ENCODE measurements around the gene FBXW2. TPM values are rescaled to one million over a fixed set of nuclear protein-coding genes. Genes with fewer than 3 reads are reported as not detected.

FBXW2 gene
- total RNA-seq, 1 experiment from 2014 or later: 68.5 TPM

GRCh38 chr9:120724757-120725400 is 68.3 kb downstream of the FBXW2 start:
- DNase-seq (ENCODE audit: low spot score): no peak
- no peaks in the 10 kb centered on the region for H3K27me3 ChIP-seq (replicated peaks; ENCODE audit: insufficient read depth, low read depth, low read length, poor library complexity)
- ChIA-PET CTCF (no interaction called here), POLR2A (ENCODE audit: low non-redundant PET) (no interaction called here)
- no peak overlapping the region for H3K4me3 ChIP-seq (ENCODE audit: low read depth, low read length, poor library complexity, severe bottlenecking)
- intact Hi-C loops (cut with micrococcal nuclease; ENCODE audit: unreplicated experiment): no loop called here
- no peaks in the 10 kb centered on the region for H3K4me1 ChIP-seq (ENCODE audit: insufficient read depth, low read length, poor library complexity, severe bottlenecking)
- H3K27ac ChIP-seq (ENCODE audit: low read depth, low read length, poor library complexity, severe bottlenecking): no peak overlapping the region
- no peak for TF ChIP-seq EZH2 (IDR thresholded peaks at IDR 0.05; ENCODE audit: borderline replicate concordance, low read depth, low read length, poor library complexity, severe bottlenecking)
- TF ChIP-seq CTCF (conservative IDR thresholded peaks at IDR 0.05; ENCODE audit: low read depth, low read length): no peak
- no peaks in the 10 kb centered on the region for H3K36me3 ChIP-seq (ENCODE audit: insufficient read depth, low read length, poor library complexity, severe bottlenecking)
- no TSS peak for BruUV-seq (replicated peaks)
- H3K9me3 ChIP-seq (ENCODE audit: low read depth, low read length, poor library complexity, severe bottlenecking): no peaks in the 10 kb centered on the region

- Histone ChIP-seq H3K4me3 (ENCODE audit: low read depth, low read length, poor library complexity, severe bottlenecking) (no peak overlapping the region), H3K9me3 (ENCODE audit: low read depth, low read length, poor library complexity, severe bottlenecking) (no peaks in the 10 kb centered on the region), H3K4me1 (ENCODE audit: insufficient read depth, low read length, poor library complexity, severe bottlenecking) (no peaks in the 10 kb centered on the region), H3K27me3 (replicated peaks; ENCODE audit: insufficient read depth, low read depth, low read length, poor library complexity) (no peaks in the 10 kb centered on the region), H3K36me3 (ENCODE audit: insufficient read depth, low read length, poor library complexity, severe bottlenecking) (no peaks in the 10 kb centered on the region), H3K27ac (ENCODE audit: low read depth, low read length, poor library complexity, severe bottlenecking) (no peak overlapping the region)
- intact Hi-C loops (cut with micrococcal nuclease; ENCODE audit: unreplicated experiment): no loop called here
- BruUV-seq (replicated peaks): no TSS peak
- ChIA-PET CTCF (no interaction called here), POLR2A (ENCODE audit: low non-redundant PET) (no interaction called here)
- TF ChIP-seq EZH2 (IDR thresholded peaks at IDR 0.05; ENCODE audit: borderline replicate concordance, low read depth, low read length, poor library complexity, severe bottlenecking) (no peak), CTCF (conservative IDR thresholded peaks at IDR 0.05; ENCODE audit: low read depth, low read length) (no peak)
- DNase-seq (ENCODE audit: low spot score): no peak
Observed at GRCh38 chr9:120723565-120723964, 69.7 kb downstream of the FBXW2 start.

GRCh38 chr9:120720404-120720803 is 72.8 kb downstream of the FBXW2 start:
- no TSS peak for BruUV-seq (replicated peaks)
- H3K4me1 ChIP-seq (ENCODE audit: insufficient read depth, low read length, poor library complexity, severe bottlenecking): peaks cover 9% of the 10 kb centered on the region
- CTCF ChIA-PET: no interaction called here
- H3K27me3 ChIP-seq (replicated peaks; ENCODE audit: insufficient read depth, low read depth, low read length, poor library complexity): no peaks in the 10 kb centered on the region
- DNase-seq (ENCODE audit: low spot score): no peak
- intact Hi-C loops (cut with micrococcal nuclease; ENCODE audit: unreplicated experiment): no loop called here
- no peak overlapping the region for H3K4me3 ChIP-seq (ENCODE audit: low read depth, low read length, poor library complexity, severe bottlenecking)
- TF ChIP-seq CTCF (conservative IDR thresholded peaks at IDR 0.05; ENCODE audit: low read depth, low read length) (no peak), EZH2 (IDR thresholded peaks at IDR 0.05; ENCODE audit: borderline replicate concordance, low read depth, low read length, poor library complexity, severe bottlenecking) (no peak)
- no peak overlapping the region for H3K27ac ChIP-seq (ENCODE audit: low read depth, low read length, poor library complexity, severe bottlenecking)
- POLR2A ChIA-PET (ENCODE audit: low non-redundant PET): no interaction called here
- no peaks in the 10 kb centered on the region for H3K9me3 ChIP-seq (ENCODE audit: low read depth, low read length, poor library complexity, severe bottlenecking)
- no peaks in the 10 kb centered on the region for H3K36me3 ChIP-seq (ENCODE audit: insufficient read depth, low read length, poor library complexity, severe bottlenecking)
